Glutamatergic neuron (in vitro differentiated cells): ENCODE results near the gene LINGO1. TPM values are rescaled to one million over a fixed set of nuclear protein-coding genes. Genes with fewer than 3 reads are reported as not detected.
A peak's percentile ranks its signal among the peaks of the same experiment; 100 is the strongest.

Experiments
- DNase-seq: peaks from one replicate; pipeline ENCODE4 v3.0.0; 2022
- H3K27ac Mint-ChIP-seq: one replicate; pipeline ENCODE4 v1.8.0; 2020; ENCODE audit warnings: mild to moderate bottlenecking, mixed read lengths, inconsistent platforms; ENCODE audit not compliant: unreplicated experiment
- H3K27me3 Mint-ChIP-seq: one replicate; pipeline ENCODE4 v1.8.0; 2020; ENCODE audit warnings: mild to moderate bottlenecking, moderate library complexity, mixed read lengths, inconsistent platforms; ENCODE audit not compliant: unreplicated experiment
- H3K36me3 Mint-ChIP-seq: one replicate; pipeline ENCODE4 v1.8.0; 2020; ENCODE audit warnings: mild to moderate bottlenecking, mixed read lengths, inconsistent platforms; ENCODE audit not compliant: unreplicated experiment
- H3K4me1 Mint-ChIP-seq: one replicate; pipeline ENCODE4 v1.8.0; 2020; ENCODE audit warnings: mild to moderate bottlenecking, low read depth, mixed read lengths, inconsistent platforms; ENCODE audit not compliant: unreplicated experiment
- H3K4me3 Mint-ChIP-seq: one replicate; pipeline ENCODE4 v1.8.0; 2020; ENCODE audit warnings: mild to moderate bottlenecking, mixed read lengths, inconsistent platforms; ENCODE audit not compliant: unreplicated experiment
- H3K9me3 Mint-ChIP-seq: one replicate; pipeline ENCODE4 v1.8.0; 2020; ENCODE audit warnings: mild to moderate bottlenecking, moderate library complexity, mixed read lengths, inconsistent platforms; ENCODE audit not compliant: unreplicated experiment
- CTCF ChIP-seq: fragments of 200-600 bp; sonication (generic); IDR thresholded peaks from one replicate; pipeline ENCODE4 v1.5.0; 2021; ENCODE audit not compliant: partially characterized antibody, unreplicated experiment
- total RNA-seq: library from RNA; stranded (reverse); fragmentation: NEBNext Ultra II Directional; extraction: Animal tissue kit (Norgen Biotek cat#: 25700); gene quantifications from one replicate; pipeline ENCODE4 v1.2.1, GENCODE V29; 2021; ENCODE audit not compliant: unreplicated experiment

Gene LINGO1
- total RNA-seq, 1 donor from 2014 or later = 180 TPM

DNA sequence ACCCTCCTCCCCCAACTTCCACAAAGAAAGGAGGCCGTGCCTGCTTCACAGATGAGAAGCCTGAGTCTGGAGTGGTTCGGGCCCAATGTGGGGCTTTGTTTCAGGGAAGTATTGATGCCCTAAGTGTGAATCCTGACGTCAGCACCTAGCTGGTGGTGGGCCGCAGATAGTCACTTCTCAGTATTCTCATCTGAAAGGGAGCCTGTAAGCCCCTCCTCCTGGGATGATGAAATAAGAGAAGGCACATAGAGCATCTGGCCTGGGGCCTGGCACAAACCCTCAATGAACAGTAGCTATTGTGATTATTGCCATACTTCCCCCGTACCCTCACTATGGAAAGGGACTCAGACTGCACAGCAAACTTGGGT, 24.8 kb downstream of the LINGO1 start:
- no peak overlapping the region for H3K27ac Mint-ChIP-seq

GRCh38 chr15:77607111-77607893, 25.4 kb downstream of the LINGO1 start:
- TF ChIP-seq CTCF = no peak
- H3K27me3 Mint-ChIP-seq = peaks cover 19% of the 10 kb centered on the region
- peaks cover 27% of the 10 kb centered on the region for H3K4me1 Mint-ChIP-seq
- peak; percentile 72 for DNase-seq
- no peak overlapping the region for H3K4me3 Mint-ChIP-seq
- H3K36me3 Mint-ChIP-seq = no peaks in the 10 kb centered on the region
- peaks cover 25% of the 10 kb centered on the region for H3K9me3 Mint-ChIP-seq
- H3K27ac Mint-ChIP-seq = no peak overlapping the region

More for the DNA sequence above, 24.8 kb downstream of the LINGO1 start:
- Mint-ChIP-seq H3K9me3 (peaks cover 25% of the 10 kb centered on the region), H3K36me3 (no peaks in the 10 kb centered on the region), H3K4me1 (peaks cover 27% of the 10 kb centered on the region), H3K4me3 (no peak overlapping the region), H3K27me3 (peaks cover 17% of the 10 kb centered on the region)
- DNase-seq = no peak
- TF ChIP-seq CTCF = no peak

DNA sequence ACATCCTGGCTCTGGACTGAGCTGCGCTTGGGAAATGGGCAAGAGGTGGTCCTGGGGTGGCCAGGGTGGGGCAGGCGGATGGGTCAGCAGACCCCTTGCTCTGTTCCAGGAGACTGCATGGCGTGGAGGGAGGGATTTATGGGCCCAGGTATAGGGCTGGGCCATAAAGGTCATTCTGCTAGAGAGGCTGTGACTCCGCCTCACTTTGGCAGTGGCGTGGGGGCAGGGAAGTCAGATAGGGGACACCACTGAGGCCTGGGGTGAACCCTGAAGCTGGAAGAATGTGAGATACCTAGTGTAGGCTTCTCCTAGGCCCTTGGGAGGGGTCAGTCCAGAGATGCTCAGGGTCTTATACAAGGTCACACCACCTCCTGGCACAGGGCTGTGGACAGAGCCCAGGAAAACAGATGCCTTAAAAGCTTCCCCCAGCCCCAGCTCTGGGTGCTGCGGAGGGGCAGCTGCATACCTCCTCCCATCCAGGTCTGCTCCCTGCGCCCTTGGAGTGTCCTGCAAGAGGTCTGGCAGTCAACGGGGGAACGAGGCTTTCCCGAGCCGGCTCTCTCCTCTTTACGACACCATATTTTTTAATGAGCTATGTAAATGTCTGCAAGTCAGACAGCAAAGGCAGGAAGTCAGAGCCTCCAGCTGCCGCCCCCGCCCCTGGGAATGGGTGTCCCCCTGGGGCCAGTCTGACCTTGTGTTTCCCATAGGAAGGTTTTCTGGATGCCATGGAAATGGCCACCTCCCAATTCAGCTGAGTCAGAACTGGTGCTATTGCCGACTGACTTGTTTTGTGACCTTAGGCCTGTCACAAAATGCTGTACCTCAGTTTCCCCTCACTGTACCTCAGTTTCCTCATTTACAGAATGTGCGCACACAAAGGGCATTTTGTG, 26.3 kb downstream of the LINGO1 start:
- H3K4me1 Mint-ChIP-seq = peaks cover 30% of the 10 kb centered on the region
- H3K27ac Mint-ChIP-seq = peak overlapping the region; percentile 55
- H3K36me3 Mint-ChIP-seq = no peaks in the 10 kb centered on the region
- peak overlapping the region; percentile 25 for H3K4me3 Mint-ChIP-seq
- no peak for DNase-seq
- no peak for TF ChIP-seq CTCF
- peaks cover 22% of the 10 kb centered on the region for H3K9me3 Mint-ChIP-seq
- peaks cover 19% of the 10 kb centered on the region for H3K27me3 Mint-ChIP-seq

GRCh38 chr15:77605547-77605946, 27.2 kb downstream of the LINGO1 start:
- Mint-ChIP-seq H3K27ac (no peak overlapping the region), H3K4me3 (no peak overlapping the region), H3K36me3 (no peaks in the 10 kb centered on the region), H3K4me1 (peaks cover 30% of the 10 kb centered on the region), H3K27me3 (peaks cover 17% of the 10 kb centered on the region), H3K9me3 (peaks cover 19% of the 10 kb centered on the region)
- TF ChIP-seq CTCF = no peak
- no peak for DNase-seq

DNA sequence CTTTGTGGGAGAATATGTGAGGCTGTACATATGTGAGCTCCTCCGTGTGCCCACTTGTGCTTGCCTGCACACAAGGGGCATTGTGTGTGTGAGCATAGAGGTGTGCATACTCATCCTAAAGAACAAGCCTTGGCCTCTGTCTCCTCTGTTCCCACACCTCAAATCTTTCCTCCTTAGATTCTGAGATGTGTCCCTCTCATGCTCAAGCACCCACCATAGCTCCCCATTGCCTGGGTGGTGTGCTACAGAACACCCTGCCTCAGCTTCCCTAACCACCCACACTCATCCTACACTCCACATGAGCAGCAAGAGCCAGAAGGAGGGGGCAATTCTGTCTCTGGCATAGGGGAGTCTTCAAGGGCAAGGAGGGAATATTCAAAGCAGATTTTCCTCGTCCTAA, 27.7 kb downstream of the LINGO1 start:
- H3K27ac Mint-ChIP-seq = peak overlapping the region; percentile 85

More for the DNA sequence above, 27.7 kb downstream of the LINGO1 start:
- Mint-ChIP-seq H3K4me1 (peaks cover 30% of the 10 kb centered on the region), H3K27me3 (peaks cover 15% of the 10 kb centered on the region), H3K4me3 (peak overlapping the region; percentile 86), H3K36me3 (no peaks in the 10 kb centered on the region), H3K9me3 (peaks cover 18% of the 10 kb centered on the region)
- no peak for TF ChIP-seq CTCF
- DNase-seq = no peak
